OCI-M1 (cell line): ENCODE results near the gene B4GALNT4.
"Not testable (repeated sequence)": the region's sequence is repeated elsewhere in the genome, so short reads cannot be mapped to it uniquely, and the experiment has no call there.

ENCODE experiments used
- DNase-seq: peaks from one replicate; lab custom pipeline; 2025; lab: John Stamatoyannopoulos, UW

Gene B4GALNT4

GRCh38 chr11:420911-421321 lies 51.6 kb downstream of the B4GALNT4 start:
- no peak for DNase-seq

GRCh38 chr11:422249-422656 lies 53.0 kb downstream of the B4GALNT4 start:
- DNase-seq: peak; percentile 29

GRCh38 chr11:424232-424631 lies 54.9 kb downstream of the B4GALNT4 start:
- DNase-seq: no peak

- not testable (repeated sequence) for DNase-seq
Observed at GRCh38 chr11:424766-425165, 55.5 kb downstream of the B4GALNT4 start.

GRCh38 chr11:425301-425700 lies 56.0 kb downstream of the B4GALNT4 start:
- no peak for DNase-seq

- no peak for DNase-seq
Observed at GRCh38 chr11:426851-427250, 57.6 kb downstream of the B4GALNT4 start.

GRCh38 chr11:428295-428694 lies 59.0 kb downstream of the B4GALNT4 start:
- no peak for DNase-seq

- DNase-seq: no peak
Observed at GRCh38 chr11:429391-429790, 60.1 kb downstream of the B4GALNT4 start.

- no peak for DNase-seq
Observed at GRCh38 chr11:429931-430456, 60.7 kb downstream of the B4GALNT4 start.
